H1 (cell line): ENCODE measurements around the gene EIF2B1. TPM values are rescaled to one million over a fixed set of nuclear protein-coding genes. Genes with fewer than 3 reads are reported as not detected.

Experiments
- CTCF ChIA-PET: fragments of 300-600 bp; sonication (Branson Sonifier 250); formaldehyde crosslinking; loops from one replicate; lab custom pipeline; 2021; ENCODE audit not compliant: partially characterized antibody; lab: Charles Lee
- POLR2A ChIA-PET: fragments of 300-600 bp; sonication (Branson Sonifier 250); formaldehyde crosslinking; loops from one replicate; lab custom pipeline; 2021; ENCODE audit warnings: inconsistent platforms; ENCODE audit not compliant: partially characterized antibody; lab: Charles Lee
- DNase-seq, 2 experiments: peaks; one replicate each; pipeline versions ENCODE4 v3.0.0 to v3.0.0-alpha.2; 2010 to 2022; ENCODE audit warnings: low spot score in 2 of 2, low read depth in 1 of 2, mixed read lengths in 1 of 2
- FAIRE-seq: peaks from 2 replicates; lab custom pipeline; 2011; peaks lifted over from hg19 to GRCh38; lab: Jason Lieb, UNC
- H2AFZ ChIP-seq: 2 replicates; pipeline ENCODE4 v1.8.1; 2012; ENCODE audit warnings: low read length, inconsistent platforms
- H2AK5ac ChIP-seq: 2 replicates; pipeline ENCODE4 v1.6.1; 2013; ENCODE audit warnings: low read depth, low read length
- H2BK120ac ChIP-seq: replicated peaks from 2 replicates; pipeline ENCODE3; 2013; ENCODE audit warnings: low read depth, low read length, inconsistent platforms
- H2BK12ac ChIP-seq: 2 replicates; pipeline ENCODE4 v1.6.1; 2013; ENCODE audit warnings: low read depth, low read length
- H2BK15ac ChIP-seq: 2 replicates; pipeline ENCODE4 v1.6.1; 2013; ENCODE audit warnings: low read length
- H2BK20ac ChIP-seq: 2 replicates; pipeline ENCODE4 v1.6.1; 2013; ENCODE audit warnings: low read length
- H2BK5ac ChIP-seq: 2 replicates; pipeline ENCODE4 v1.6.1; 2013; ENCODE audit warnings: low read depth, low read length
- H3K14ac ChIP-seq: 2 replicates; pipeline ENCODE4 v1.6.1; 2013; ENCODE audit warnings: inconsistent platforms; ENCODE audit not compliant: insufficient read length
- H3K18ac ChIP-seq: 2 replicates; pipeline ENCODE4 v1.6.1; 2013; ENCODE audit warnings: low read length; ENCODE audit errors: extremely low read depth
- H3K23ac ChIP-seq: 2 replicates; pipeline ENCODE4 v1.6.1; 2013; ENCODE audit warnings: inconsistent platforms; ENCODE audit not compliant: insufficient read length
- H3K23me2 ChIP-seq: 2 replicates; pipeline ENCODE4 v1.6.1; 2013; ENCODE audit warnings: low read depth, low read length
- H3K27ac ChIP-seq: 2 replicates; pipeline ENCODE4 v1.6.1; 2011; ENCODE audit warnings: low read depth, low read length, inconsistent platforms
- H3K27me3 ChIP-seq, 4 experiments: replicated peaks in 1 of 4; 1 replicate in 1 of 4; 2 replicates in 3 of 4; pipeline versions ENCODE4 v1.6.1 to v1.8.1; 2011 to 2013; ENCODE audit warnings: low read length in 3 of 4, mild to moderate bottlenecking in 3 of 4, inconsistent platforms in 2 of 4, mixed read lengths in 2 of 4, moderate library complexity in 1 of 4; ENCODE audit not compliant: control insufficient read depth in 3 of 4, insufficient read depth in 3 of 4; ENCODE audit errors: extremely low read depth in 1 of 4
- H3K36me3 ChIP-seq, 4 experiments: 2 replicates each; pipeline versions ENCODE4 v1.6.1 to v1.8.1; 2011 to 2013; ENCODE audit warnings: mild to moderate bottlenecking in 4 of 4, low read length in 3 of 4, moderate library complexity in 2 of 4, control low read depth in 1 of 4, inconsistent platforms in 1 of 4; ENCODE audit not compliant: insufficient read depth in 4 of 4, control insufficient read depth in 2 of 4
- H3K4ac ChIP-seq: replicated peaks from 2 replicates; pipeline ENCODE3; 2013; ENCODE audit warnings: low read length, low read depth, mixed read lengths, inconsistent platforms; ENCODE audit not compliant: insufficient read length
- H3K4me1 ChIP-seq, 4 experiments: replicated peaks in 1 of 4; 1 replicate in 1 of 4; 2 replicates in 3 of 4; pipeline versions ENCODE4 v1.6.1 to v1.8.1; 2011 to 2013; ENCODE audit warnings: low read length in 3 of 4, inconsistent platforms in 2 of 4, mixed read lengths in 1 of 4; ENCODE audit not compliant: insufficient read depth in 4 of 4, control insufficient read depth in 3 of 4
- H3K4me2 ChIP-seq, 2 experiments: 2 replicates each; pipeline versions ENCODE4 v1.6.1 to v1.8.1; 2011 to 2013; ENCODE audit warnings: low read depth in 2 of 2, low read length in 2 of 2, control low read depth in 1 of 2, inconsistent platforms in 1 of 2, mild to moderate bottlenecking in 1 of 2; ENCODE audit not compliant: insufficient read depth in 1 of 2
- H3K4me3 ChIP-seq, 4 experiments: fragments of 200-600, 300-600 bp in 1 of 4; sonication (generic), shearing (Covaris generic), sonication (Bioruptor Twin) in 1 of 4; 2 replicates each; pipeline versions ENCODE4 v1.5.1 to v1.8.1; 2011 to 2016; ENCODE audit warnings: low read length in 4 of 4, low read depth in 3 of 4, control low read depth in 2 of 4, inconsistent platforms in 2 of 4, mild to moderate bottlenecking in 2 of 4, mixed read lengths in 1 of 4, moderate library complexity in 1 of 4; ENCODE audit not compliant: insufficient read depth in 2 of 4; ENCODE audit errors: extremely low read depth in 1 of 4
- H3K56ac ChIP-seq: replicated peaks from 2 replicates; pipeline ENCODE3; 2013; ENCODE audit warnings: low read depth, mild to moderate bottlenecking, mixed read lengths, low read length, inconsistent platforms; ENCODE audit not compliant: insufficient read length
- H3K79me1 ChIP-seq: 2 replicates; pipeline ENCODE4 v1.6.1; 2013; ENCODE audit warnings: low read depth, low read length, control low read depth
- H3K79me2 ChIP-seq, 2 experiments: 2 replicates each; pipeline versions ENCODE4 v1.6.1 to v1.8.1; 2012 to 2013; ENCODE audit warnings: low read length in 2 of 2, mild to moderate bottlenecking in 2 of 2, inconsistent platforms in 1 of 2; ENCODE audit not compliant: insufficient read depth in 2 of 2, control insufficient read depth in 1 of 2
- H3K9ac ChIP-seq, 4 experiments: replicated peaks in 1 of 4; 1 replicate in 1 of 4; 2 replicates in 3 of 4; pipeline versions ENCODE4 v1.6.1 to v1.8.1; 2011 to 2013; ENCODE audit warnings: low read depth in 3 of 4, low read length in 3 of 4, control low read depth in 2 of 4, mild to moderate bottlenecking in 2 of 4, moderate library complexity in 2 of 4, inconsistent platforms in 1 of 4; ENCODE audit errors: extremely low read depth in 1 of 4
- H3K9me3 ChIP-seq, 2 experiments: 2 replicates each; pipeline versions ENCODE4 v1.6.1 to v1.8.1; 2012 to 2013; ENCODE audit warnings: mild to moderate bottlenecking in 2 of 2, moderate library complexity in 2 of 2, control low read depth in 1 of 2, inconsistent platforms in 1 of 2, low read depth in 1 of 2, low read length in 1 of 2, mixed read lengths in 1 of 2; ENCODE audit not compliant: insufficient read depth in 2 of 2
- H4K20me1 ChIP-seq, 2 experiments: replicated peaks in 1 of 2; 2 replicates each; pipeline versions ENCODE3 to v1.8.1; 2011 to 2013; ENCODE audit warnings: inconsistent platforms in 2 of 2, low read length in 2 of 2, mild to moderate bottlenecking in 1 of 2; ENCODE audit not compliant: insufficient read depth in 2 of 2, control insufficient read depth in 1 of 2
- H4K5ac ChIP-seq: 2 replicates; pipeline ENCODE4 v1.6.1; 2013; ENCODE audit warnings: low read length, low read depth, mixed read lengths, inconsistent platforms; ENCODE audit not compliant: insufficient read length
- H4K8ac ChIP-seq: 2 replicates; pipeline ENCODE4 v1.8.0; 2013; ENCODE audit warnings: mild to moderate bottlenecking, moderate library complexity, low read length, inconsistent platforms; ENCODE audit not compliant: insufficient read depth; ENCODE audit errors: extremely low read depth
- H4K91ac ChIP-seq: replicated peaks from 2 replicates; pipeline ENCODE3; 2013; ENCODE audit warnings: low read length, mixed read lengths, inconsistent platforms; ENCODE audit not compliant: insufficient read length
- CHD1 ChIP-seq: IDR thresholded peaks from 2 replicates; pipeline ENCODE4 v1.6.1; 2012; ENCODE audit warnings: low read depth, low read length, improper control_type of control experiment
- CHD2 ChIP-seq: IDR thresholded peaks from 2 replicates; pipeline ENCODE4 v1.6.1; 2012; ENCODE audit warnings: low read length, improper control_type of control experiment
- CTBP2 ChIP-seq: IDR thresholded peaks from 2 replicates; pipeline ENCODE4 v1.7.0; 2011; ENCODE audit warnings: borderline replicate concordance, mild to moderate bottlenecking, moderate library complexity, mixed read lengths, low read length; ENCODE audit not compliant: insufficient read depth, insufficient read length
- GABPA ChIP-seq: IDR thresholded peaks from 2 replicates; pipeline ENCODE4 v1.6.1; 2011; ENCODE audit warnings: mild to moderate bottlenecking, low read length, moderate library complexity, borderline replicate concordance; ENCODE audit not compliant: insufficient read depth
- SRF ChIP-seq: IDR thresholded peaks from 2 replicates; pipeline ENCODE4 v1.6.1; 2011; ENCODE audit warnings: mild to moderate bottlenecking, low read depth, low read length, moderate library complexity
- SUZ12 ChIP-seq: fragments of 200-600 bp; sonication (generic); IDR thresholded peaks from 2 replicates; pipeline ENCODE4 v1.6.1; 2012; ENCODE audit warnings: mild to moderate bottlenecking, inconsistent platforms, low read length, moderate library complexity, mixed read lengths
- WGBS, 2 experiments: shearing (Covaris generic) in 1 of 2; methylation state at CpG; one replicate each; pipeline versions ENCODE4 v1.1.6 to v1.1.7; 2013 to 2015; ENCODE audit warnings: low lambda C conversion rate in 2 of 2, mixed read lengths in 2 of 2, inconsistent platforms in 1 of 2, low coverage in 1 of 2, missing lambda C conversion rate in 1 of 2; ENCODE audit not compliant: insufficient replicate concordance in 2 of 2, insufficient coverage in 1 of 2, insufficient read length in 1 of 2; ENCODE audit errors: extremely low coverage in 1 of 2, missing lambda C conversion rate in 1 of 2; 5-methylcytosine and 5-hydroxymethylcytosine counted together
- polyA plus RNA-seq, 7 experiments: library from polyadenylated mRNA; depleted of rRNA in 3 of 7; stranded (reverse) in 5 of 7; unstranded in 2 of 7; fragments of >200 nt in 5 of 7; fragments of 200-250 nt in 2 of 7; gene quantifications; 1 replicate in 5 of 7; 2 replicates in 1 of 7; 4 replicates in 1 of 7; pipeline versions ENCODE4 v1.2.1 to v1.2.3, GENCODE V29; 2011 to 2013; ENCODE audit warnings: missing spikeins in 2 of 7, mixed read lengths in 2 of 7
- total RNA-seq: library from RNA; stranded (reverse); fragmentation: NEBNext Ultra II Directional; extraction: Animal tissue kit (Norgen Biotek cat#: 25700); gene quantifications from 2 replicates; pipeline ENCODE4 v1.2.1, GENCODE V29; 2021

EIF2B1 gene
- total and polyA plus RNA-seq, 2 of the 8 experiments (the other 6 are each of a cell fraction or from before 2014, with no cell fraction given) = 24.9 to 49.9 TPM

- Histone ChIP-seq H4K8ac (no peak overlapping the region), H2BK15ac (no peak overlapping the region), H3K4me1 (peaks cover 0 to 1% (median 0%) of the 10 kb centered on the region in 4 experiments; a peak in 2 of 7 replicates), H3K27ac (no peak overlapping the region), H3K9me3 (no peaks in the 10 kb centered on the region), H3K79me1 (no peaks in the 10 kb centered on the region; the same call in 1 of the 2 replicates), H3K23me2 (peaks cover 11% of the 10 kb centered on the region), H4K91ac (no peak overlapping the region), H3K23ac (no peak overlapping the region), H3K14ac (no peak overlapping the region), H2BK5ac (no peak overlapping the region), H3K79me2 (peaks cover 15 to 21% of the 10 kb centered on the region in 2 experiments), H3K27me3 (no peaks in the 10 kb centered on the region), H3K9ac (no peak overlapping the region), H4K20me1 (peaks cover 2% of the 10 kb centered on the region in 2 experiments), H2BK120ac (no peak overlapping the region), H3K4ac (no peak overlapping the region), H3K4me2 (no peak overlapping the region), H2AK5ac (no peak overlapping the region), H2BK20ac (no peak overlapping the region), H3K36me3 (peaks cover 6 to 35% (median 16%) of the 10 kb centered on the region in 4 experiments; a peak in 6 of 8 replicates), H2AFZ (no peak overlapping the region), H3K4me3 (no peak overlapping the region), H2BK12ac (no peak overlapping the region), H3K56ac (no peak overlapping the region), H3K18ac (no peak overlapping the region), H4K5ac (no peak overlapping the region)
- FAIRE-seq (no peak), DNase-seq (no peak)
- TF ChIP-seq CTBP2 (no peak), SUZ12 (no peak), SRF (no peak), GABPA (no peak), CHD1 (no peak), CHD2 (no peak)
- WGBS, 2 experiments = 93% methylated on average over 3 of the region's 3 CpGs; no CpG with 5 or more reads in 1 of the 2 experiments
- CTCF ChIA-PET = interaction anchor here (1.0 kb wide), 2 partner anchors 20 to 68 kb away, joined by 3 read pairs; no protein-coding TSS in a partner anchor
- POLR2A ChIA-PET = interaction anchor here (1.4 kb wide), 1 partner anchor 66 kb away, joined by 4 read pairs; no protein-coding TSS in a partner anchor
Measured at GRCh38 chr12:123598522-123598921, 35.0 kb downstream of the EIF2B1 start.
